IPS-15b (cell line): ENCODE data around the gene KDM4C.

Experiments
- H3K27me3 ChIP-seq: one replicate; pipeline ENCODE4 v1.6.1; 2013; ENCODE audit warnings: low read length; ENCODE audit not compliant: control insufficient read depth, insufficient read depth
- H3K36me3 ChIP-seq: one replicate; pipeline ENCODE4 v1.6.1; 2013; ENCODE audit warnings: low read length; ENCODE audit not compliant: control insufficient read depth, insufficient read depth
- H3K4me1 ChIP-seq: one replicate; pipeline ENCODE4 v1.6.1; 2013; ENCODE audit warnings: mild to moderate bottlenecking, low read length; ENCODE audit not compliant: control insufficient read depth, insufficient read depth
- H3K4me3 ChIP-seq: one replicate; pipeline ENCODE4 v1.5.1; 2013; ENCODE audit warnings: low read depth, low read length
- H3K9ac ChIP-seq: one replicate; pipeline ENCODE4 v1.6.1; 2013; ENCODE audit warnings: low read depth, mild to moderate bottlenecking, low read length
- H3K9me3 ChIP-seq: one replicate; pipeline ENCODE4 v1.6.1; 2013; ENCODE audit warnings: mild to moderate bottlenecking, low read length; ENCODE audit not compliant: control insufficient read depth, insufficient read depth

KDM4C gene

DNA sequence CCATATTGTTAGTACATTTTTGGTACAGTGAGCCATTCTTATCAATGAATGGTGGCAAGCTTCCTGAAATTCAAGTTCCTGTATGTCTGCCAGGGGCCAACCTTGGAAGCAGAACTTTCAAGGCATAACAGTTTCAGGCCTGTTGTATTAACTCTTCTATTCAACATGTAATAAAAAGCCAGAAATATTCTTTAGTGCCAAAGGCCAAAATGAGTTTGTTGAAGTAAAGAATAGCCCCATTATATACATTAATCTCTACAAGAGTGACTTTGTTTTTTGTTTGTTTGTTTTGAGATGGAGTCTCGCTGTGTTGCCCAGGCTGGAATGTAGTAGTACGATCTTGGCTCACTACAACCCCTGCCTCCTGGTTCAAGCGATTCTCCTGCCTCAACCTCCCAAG is 321.3 kb downstream of the KDM4C start:
- Histone ChIP-seq H3K27me3 (no peaks in the 10 kb centered on the region), H3K36me3 (no peaks in the 10 kb centered on the region)

DNA sequence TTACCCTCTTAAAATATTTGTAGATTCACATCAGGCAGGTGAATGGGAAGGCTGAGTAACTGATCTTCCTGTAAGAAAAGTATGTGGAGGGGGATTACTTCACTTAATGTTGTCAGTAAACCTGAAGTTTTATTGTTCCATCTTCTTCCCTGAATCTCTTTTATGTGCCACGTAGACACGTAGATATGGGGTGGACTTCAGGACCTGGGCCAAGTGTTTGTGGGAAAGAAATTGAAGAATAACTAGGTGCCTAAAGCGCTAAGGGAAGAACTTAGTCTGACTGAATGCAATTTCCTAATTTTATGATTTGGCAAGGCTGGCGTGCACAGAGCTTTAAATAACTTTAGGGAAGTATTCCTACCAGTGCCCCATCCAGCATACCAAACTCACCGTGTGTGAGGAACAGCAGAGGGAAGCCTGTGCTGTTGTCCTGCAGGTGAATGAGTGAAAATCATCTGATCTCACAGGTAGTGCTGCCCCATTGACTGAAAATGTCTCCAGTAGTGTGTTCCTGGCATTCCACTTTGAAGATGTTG is 323.4 kb downstream of the KDM4C start:
- H3K36me3 ChIP-seq = no peaks in the 10 kb centered on the region
- no peak overlapping the region for H3K4me3 ChIP-seq
- H3K4me1 ChIP-seq = no peaks in the 10 kb centered on the region

More for the DNA sequence above, 321.3 kb downstream of the KDM4C start:
- no peak overlapping the region for H3K4me3 ChIP-seq
- no peak overlapping the region for H3K9ac ChIP-seq
- no peaks in the 10 kb centered on the region for H3K9me3 ChIP-seq
- H3K4me1 ChIP-seq = no peaks in the 10 kb centered on the region

DNA sequence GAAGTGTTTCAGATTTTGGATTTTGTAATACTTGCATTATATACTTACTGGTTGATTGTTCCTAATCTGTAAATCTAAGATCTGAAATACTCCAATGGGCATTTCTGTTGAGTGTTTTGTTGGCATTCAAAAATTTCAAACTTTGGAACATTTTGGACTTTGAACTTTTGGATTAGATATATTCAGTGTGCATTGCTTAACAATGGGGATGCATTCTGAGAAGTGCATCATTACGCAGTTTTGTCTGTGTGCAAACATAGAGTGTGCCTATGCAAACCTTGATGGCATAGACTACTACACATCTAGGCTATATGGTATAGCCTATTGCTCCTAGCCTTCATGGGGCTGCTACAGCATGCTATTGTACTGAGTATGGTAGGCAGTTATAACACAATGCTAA is 325.4 kb downstream of the KDM4C start:
- Histone ChIP-seq H3K27me3 (no peaks in the 10 kb centered on the region), H3K36me3 (no peaks in the 10 kb centered on the region), H3K9me3 (no peaks in the 10 kb centered on the region), H3K4me3 (no peak overlapping the region), H3K9ac (no peak overlapping the region), H3K4me1 (no peaks in the 10 kb centered on the region)

More for the DNA sequence above, 323.4 kb downstream of the KDM4C start:
- H3K27me3 ChIP-seq = no peaks in the 10 kb centered on the region
- H3K9ac ChIP-seq = no peak overlapping the region
- H3K9me3 ChIP-seq = no peaks in the 10 kb centered on the region

DNA sequence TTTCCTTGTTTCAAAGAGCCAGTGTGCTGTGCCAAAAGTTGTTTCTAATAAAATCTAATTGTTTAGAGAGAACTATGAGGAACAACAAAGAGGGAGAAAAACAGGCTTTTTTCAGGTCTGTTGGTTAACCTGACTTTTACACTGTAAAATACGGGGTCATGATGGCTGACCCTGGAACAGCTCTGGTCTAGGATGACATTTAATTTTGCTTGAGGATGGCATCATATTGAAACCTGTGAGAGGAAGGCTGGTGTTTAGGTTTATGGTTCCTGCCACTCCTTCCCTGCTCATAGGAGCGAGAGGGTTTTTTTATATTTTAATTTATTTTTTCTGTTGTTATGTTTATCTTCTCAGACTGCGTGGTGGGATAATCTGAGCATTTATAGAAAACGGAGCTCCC is 327.6 kb downstream of the KDM4C start:
- H3K9me3 ChIP-seq = no peaks in the 10 kb centered on the region
- no peaks in the 10 kb centered on the region for H3K27me3 ChIP-seq
- no peak overlapping the region for H3K4me3 ChIP-seq
- H3K9ac ChIP-seq = no peak overlapping the region
- no peaks in the 10 kb centered on the region for H3K4me1 ChIP-seq
- H3K36me3 ChIP-seq = no peaks in the 10 kb centered on the region

DNA sequence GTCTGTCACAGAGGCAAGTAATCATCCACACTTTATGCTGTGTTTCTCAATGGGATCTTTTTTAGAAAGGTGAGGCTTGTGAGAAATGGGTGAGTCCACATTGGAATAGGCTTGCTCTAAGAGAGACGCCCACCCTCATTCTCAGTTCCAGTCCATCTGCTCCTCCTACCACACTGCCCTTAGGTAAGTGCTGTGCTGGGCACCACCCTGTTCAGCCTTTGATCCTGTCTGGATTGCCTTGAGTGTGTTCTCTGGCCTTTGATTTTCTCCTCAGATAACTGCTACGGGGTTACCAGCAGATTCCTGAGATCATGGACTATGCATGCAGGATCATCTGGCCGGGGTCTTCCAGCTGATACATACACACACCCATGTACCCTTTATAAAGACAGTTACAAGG is 328.6 kb downstream of the KDM4C start:
- Histone ChIP-seq H3K4me3 (no peak overlapping the region), H3K4me1 (no peaks in the 10 kb centered on the region), H3K27me3 (no peaks in the 10 kb centered on the region)

DNA sequence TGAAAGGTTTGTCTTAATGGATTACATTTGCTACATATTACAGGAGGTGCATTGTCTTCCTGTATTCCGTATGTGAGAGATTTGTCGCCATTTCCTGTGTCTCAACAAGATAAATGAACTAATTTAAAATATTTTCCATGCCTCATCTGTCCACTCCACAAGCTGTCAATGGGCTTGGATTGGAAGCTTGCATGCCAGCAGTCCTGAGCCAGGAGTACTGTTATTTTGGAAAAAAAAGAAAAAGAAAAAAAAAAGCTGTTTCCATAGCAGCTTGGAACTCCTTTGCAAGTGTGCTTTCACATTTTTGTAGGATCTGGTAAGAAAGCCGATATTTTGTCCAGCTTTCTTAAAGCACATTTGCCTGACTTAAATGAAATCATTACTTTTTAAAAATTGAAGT is 330.8 kb downstream of the KDM4C start:
- Histone ChIP-seq H3K4me1 (no peaks in the 10 kb centered on the region), H3K36me3 (no peaks in the 10 kb centered on the region), H3K9ac (no peak overlapping the region), H3K27me3 (no peaks in the 10 kb centered on the region), H3K4me3 (no peak overlapping the region), H3K9me3 (no peaks in the 10 kb centered on the region)

More for the DNA sequence above, 328.6 kb downstream of the KDM4C start:
- H3K9ac ChIP-seq = no peak overlapping the region
- H3K36me3 ChIP-seq = no peaks in the 10 kb centered on the region
- H3K9me3 ChIP-seq = no peaks in the 10 kb centered on the region

DNA sequence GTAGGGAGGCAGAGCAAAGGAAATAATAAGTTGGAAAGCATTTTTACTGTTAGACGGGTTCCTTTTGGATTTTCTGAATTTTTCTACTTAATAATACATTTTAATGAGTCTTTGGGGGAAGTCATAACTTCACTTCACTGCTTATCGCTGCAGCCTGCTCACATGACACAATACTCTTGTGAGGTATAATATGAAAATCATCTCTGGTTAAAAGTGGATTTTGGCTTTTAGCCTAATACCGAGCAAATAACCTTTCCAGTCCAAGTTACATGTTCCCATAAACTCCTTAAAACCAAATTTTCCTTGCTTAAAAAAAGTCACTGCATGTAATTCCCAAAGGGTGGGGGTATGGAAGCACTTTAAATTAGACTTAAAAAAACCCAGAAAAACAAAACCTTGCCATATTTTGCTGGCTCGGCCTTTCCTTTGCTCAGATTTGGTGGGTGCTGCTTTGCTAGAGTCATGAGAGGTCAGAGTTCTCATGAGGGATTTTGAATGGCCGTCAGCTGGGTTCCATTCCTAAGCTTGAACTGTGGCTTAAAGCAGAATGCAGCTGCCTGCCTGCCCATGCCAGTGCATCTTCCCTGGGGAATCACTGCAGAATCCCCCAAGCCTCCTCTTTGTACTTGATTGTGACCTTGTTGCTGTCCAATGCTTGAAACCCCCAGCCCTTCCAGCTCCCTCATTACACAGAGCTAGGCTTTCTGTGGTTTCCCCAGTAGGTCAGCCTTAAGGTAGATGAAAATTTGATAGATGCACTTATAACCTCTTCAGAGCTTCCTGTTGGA is 331.8 kb downstream of the KDM4C start:
- no peaks in the 10 kb centered on the region for H3K9me3 ChIP-seq
- no peaks in the 10 kb centered on the region for H3K36me3 ChIP-seq
- H3K4me3 ChIP-seq = no peak overlapping the region
- H3K9ac ChIP-seq = no peak overlapping the region
- H3K27me3 ChIP-seq = no peaks in the 10 kb centered on the region
- no peaks in the 10 kb centered on the region for H3K4me1 ChIP-seq

DNA sequence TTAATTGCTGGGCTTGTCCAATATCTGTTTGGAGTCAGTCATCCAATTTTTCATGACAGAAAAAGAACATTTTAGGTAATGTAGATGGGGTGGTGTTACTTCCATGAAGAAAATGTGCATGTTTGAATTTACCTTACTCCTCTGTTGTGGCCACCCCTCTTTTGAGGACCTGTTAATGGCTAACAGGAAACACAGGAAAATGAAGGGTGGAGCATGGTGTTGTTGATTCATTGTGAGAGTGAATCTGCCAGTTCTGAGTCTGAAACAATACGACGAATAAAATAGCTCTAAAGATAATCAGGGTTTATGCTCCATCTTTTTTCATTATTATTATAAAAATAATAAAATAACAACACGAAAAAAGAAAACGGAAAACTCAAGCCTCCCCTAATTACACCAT is 335.3 kb downstream of the KDM4C start:
- Histone ChIP-seq H3K9ac (no peak overlapping the region), H3K9me3 (no peaks in the 10 kb centered on the region), H3K4me1 (no peaks in the 10 kb centered on the region), H3K4me3 (no peak overlapping the region), H3K36me3 (no peaks in the 10 kb centered on the region), H3K27me3 (no peaks in the 10 kb centered on the region)

DNA sequence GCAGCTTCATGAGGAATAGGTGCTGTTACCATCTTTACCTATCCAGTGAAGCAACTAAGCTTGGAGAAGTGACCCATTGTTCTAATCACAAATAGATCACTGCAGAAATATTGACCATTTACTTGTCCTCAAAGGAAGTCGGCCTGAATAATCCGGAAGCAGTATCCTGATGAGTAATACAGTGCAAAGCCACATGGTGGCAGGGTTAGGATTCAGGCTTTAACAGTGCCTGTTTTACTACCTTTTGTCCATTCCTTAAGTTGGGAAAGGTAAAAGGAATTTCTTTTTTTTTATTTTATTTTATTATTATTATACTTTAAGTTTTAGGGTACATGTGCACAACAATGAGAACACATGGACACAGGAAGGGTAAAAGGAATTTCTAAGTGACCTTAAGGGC is 336.3 kb downstream of the KDM4C start:
- H3K9me3 ChIP-seq = peaks cover under 1% of the 10 kb centered on the region
- H3K36me3 ChIP-seq = no peaks in the 10 kb centered on the region
- no peak overlapping the region for H3K9ac ChIP-seq
- H3K4me1 ChIP-seq = no peaks in the 10 kb centered on the region
- no peak overlapping the region for H3K4me3 ChIP-seq
- no peaks in the 10 kb centered on the region for H3K27me3 ChIP-seq

DNA sequence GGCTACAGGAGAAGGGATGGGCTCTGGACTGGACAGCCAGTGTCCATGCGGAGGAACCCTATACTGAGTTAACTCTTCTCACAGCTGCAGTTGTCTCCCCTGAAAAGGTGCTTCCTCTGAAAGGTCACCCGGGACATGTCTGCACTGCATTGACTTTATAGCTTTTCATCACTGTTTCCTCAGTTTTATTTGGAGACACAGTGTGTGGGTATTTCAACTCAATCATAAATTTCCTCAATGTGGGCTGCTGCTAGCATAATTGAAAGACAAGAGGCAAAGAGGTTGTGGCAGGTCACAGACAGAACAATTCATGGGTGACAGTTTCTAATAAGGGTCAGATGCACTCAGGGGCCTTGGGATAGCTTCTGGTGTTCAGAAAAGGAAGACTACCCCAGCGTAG is 336.8 kb downstream of the KDM4C start:
- peaks cover 3% of the 10 kb centered on the region for H3K9me3 ChIP-seq
- no peaks in the 10 kb centered on the region for H3K27me3 ChIP-seq
- H3K9ac ChIP-seq = no peak overlapping the region
- H3K4me1 ChIP-seq = no peaks in the 10 kb centered on the region
- no peaks in the 10 kb centered on the region for H3K36me3 ChIP-seq
- no peak overlapping the region for H3K4me3 ChIP-seq

DNA sequence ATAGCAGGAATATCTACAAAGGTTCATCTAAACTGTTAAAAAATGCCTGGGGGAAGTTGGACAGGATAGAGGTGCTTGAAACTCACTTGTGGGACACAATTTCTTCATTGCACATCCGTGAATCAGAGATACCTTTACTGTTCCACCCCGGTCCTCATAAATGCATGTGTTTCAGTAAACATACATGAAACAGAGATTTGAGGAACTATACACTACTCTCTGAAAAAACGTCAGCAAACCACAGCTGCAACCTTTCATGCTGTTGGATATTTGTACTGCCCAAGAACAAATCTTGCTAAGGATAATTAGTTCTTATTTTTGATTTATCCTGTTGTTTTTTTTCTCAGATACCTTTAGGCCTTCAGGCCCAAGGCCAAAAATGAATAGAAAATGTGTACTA is 337.3 kb downstream of the KDM4C start:
- no peaks in the 10 kb centered on the region for H3K27me3 ChIP-seq
- no peaks in the 10 kb centered on the region for H3K4me1 ChIP-seq
- H3K36me3 ChIP-seq = no peaks in the 10 kb centered on the region
- H3K9me3 ChIP-seq = peaks cover 3% of the 10 kb centered on the region
- H3K4me3 ChIP-seq = no peak overlapping the region
- no peak overlapping the region for H3K9ac ChIP-seq

DNA sequence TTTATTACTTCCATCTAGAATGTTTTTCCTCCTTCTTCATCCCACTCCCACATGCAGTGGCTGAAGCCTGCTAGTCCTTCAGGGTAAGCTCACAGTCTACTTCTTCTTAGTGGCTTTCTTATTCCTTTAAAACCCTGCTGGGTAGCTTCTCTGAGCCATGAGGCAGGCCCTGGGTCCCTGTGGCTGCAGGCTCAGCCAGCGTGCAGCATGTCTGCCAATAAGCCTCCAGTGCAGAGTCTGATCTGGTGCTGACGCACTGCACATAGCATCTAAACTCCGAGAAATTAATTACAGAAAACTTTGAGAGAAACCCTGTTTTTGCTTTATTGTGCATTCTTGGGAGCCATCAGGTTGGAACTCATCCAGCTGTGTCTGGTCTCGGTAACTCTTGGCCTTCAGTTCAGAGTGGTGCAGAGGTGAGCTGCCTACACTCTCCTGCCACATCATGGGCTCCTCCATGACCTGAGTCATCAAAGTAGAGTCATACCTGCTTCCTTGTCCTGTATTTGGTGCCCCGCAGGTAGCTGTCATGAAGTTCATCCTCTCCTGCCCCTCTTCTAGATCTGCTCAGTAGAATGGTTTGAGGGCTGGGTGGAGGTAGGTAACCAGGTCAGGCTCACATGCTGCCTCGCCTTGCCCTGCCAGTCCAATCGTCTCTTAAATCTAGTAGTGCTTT is 339.4 kb downstream of the KDM4C start:
- Histone ChIP-seq H3K4me1 (no peaks in the 10 kb centered on the region), H3K9ac (no peak overlapping the region), H3K4me3 (no peak overlapping the region)

More for the DNA sequence above, 339.4 kb downstream of the KDM4C start:
- Histone ChIP-seq H3K27me3 (no peaks in the 10 kb centered on the region), H3K9me3 (peaks cover 3% of the 10 kb centered on the region), H3K36me3 (no peaks in the 10 kb centered on the region)
